ENCODE data around the gene PER2. TPM values are rescaled to one million over a fixed set of nuclear protein-coding genes. Genes with fewer than 3 reads are reported as not detected.
A peak's percentile ranks its signal among the peaks of the same experiment; 100 is the strongest.

PER2 gene
- total RNA-seq, 1 experiment from 2014 or later, result 5.3 TPM

GRCh38 chr2:238235856-238236255 is 52.6 kb downstream of the PER2 start:
- Histone ChIP-seq H3K36me3 (no peaks in the 10 kb centered on the region), H3K27me3 (no peaks in the 10 kb centered on the region), H3K27ac (no peak overlapping the region), H3K4me3 (no peak overlapping the region), H3K4me1 (no peaks in the 10 kb centered on the region), H3K9me3 (replicated peaks) (no peaks in the 10 kb centered on the region)
- no peak for DNase-seq

GRCh38 chr2:238235331-238235732 is 53.1 kb downstream of the PER2 start:
- H3K9me3 ChIP-seq (replicated peaks), result no peaks in the 10 kb centered on the region
- H3K4me1 ChIP-seq, result no peaks in the 10 kb centered on the region
- no peaks in the 10 kb centered on the region for H3K27me3 ChIP-seq
- H3K27ac ChIP-seq, result no peak overlapping the region
- no peak for DNase-seq
- no peak overlapping the region for H3K4me3 ChIP-seq
- H3K36me3 ChIP-seq, result no peaks in the 10 kb centered on the region

- Histone ChIP-seq H3K36me3 (no peaks in the 10 kb centered on the region), H3K27me3 (no peaks in the 10 kb centered on the region), H3K4me1 (no peaks in the 10 kb centered on the region), H3K4me3 (no peak overlapping the region), H3K27ac (no peak overlapping the region), H3K9me3 (replicated peaks) (no peaks in the 10 kb centered on the region)
- no peak for DNase-seq
Measured at GRCh38 chr2:238233625-238234024, 54.8 kb downstream of the PER2 start.

GRCh38 chr2:238231809-238232208 is 56.6 kb downstream of the PER2 start:
- no peaks in the 10 kb centered on the region for H3K4me1 ChIP-seq
- no peak overlapping the region for H3K4me3 ChIP-seq
- no peaks in the 10 kb centered on the region for H3K9me3 ChIP-seq (replicated peaks)
- H3K27me3 ChIP-seq, result peaks cover 10% of the 10 kb centered on the region; the same call in 1 of the 2 replicates
- no peak overlapping the region for H3K27ac ChIP-seq
- DNase-seq, result no peak
- H3K36me3 ChIP-seq, result no peaks in the 10 kb centered on the region

- Histone ChIP-seq H3K4me1 (no peaks in the 10 kb centered on the region), H3K9me3 (replicated peaks) (no peaks in the 10 kb centered on the region), H3K4me3 (no peak overlapping the region), H3K36me3 (no peaks in the 10 kb centered on the region), H3K27ac (no peak overlapping the region), H3K27me3 (peaks cover 15% of the 10 kb centered on the region)
- no peak for DNase-seq
Measured at GRCh38 chr2:238231251-238231793, 57.1 kb downstream of the PER2 start.

DNA sequence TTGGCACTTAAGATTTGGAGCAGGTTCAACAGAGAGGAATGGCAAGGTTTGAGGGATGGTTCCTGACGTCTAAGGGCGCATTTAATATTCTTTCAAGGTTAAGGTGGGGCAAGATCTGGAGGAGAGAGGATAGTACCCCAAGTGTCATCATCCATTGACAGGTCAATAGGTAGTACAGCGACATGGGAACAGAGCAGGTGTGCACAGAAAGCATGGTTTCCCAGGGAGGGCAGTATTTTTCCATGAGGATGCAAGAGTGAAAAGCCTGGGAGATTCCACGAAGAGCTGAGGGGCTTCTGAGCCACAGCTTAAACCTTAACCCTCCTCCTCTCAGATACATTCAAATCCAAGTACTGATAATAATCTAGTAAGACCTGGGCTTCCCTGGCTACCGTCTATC is 57.7 kb downstream of the PER2 start:
- Histone ChIP-seq H3K27ac (no peak overlapping the region), H3K36me3 (no peaks in the 10 kb centered on the region), H3K4me3 (no peak overlapping the region), H3K9me3 (replicated peaks) (no peaks in the 10 kb centered on the region), H3K27me3 (peaks cover 19% of the 10 kb centered on the region), H3K4me1 (no peaks in the 10 kb centered on the region)
- DNase-seq, result no peak

- no peaks in the 10 kb centered on the region for H3K4me1 ChIP-seq
- DNase-seq, result no peak
- no peaks in the 10 kb centered on the region for H3K36me3 ChIP-seq
- no peak overlapping the region for H3K27ac ChIP-seq
- peaks cover 32% of the 10 kb centered on the region for H3K27me3 ChIP-seq
- no peaks in the 10 kb centered on the region for H3K9me3 ChIP-seq (replicated peaks)
- no peak overlapping the region for H3K4me3 ChIP-seq
Measured at GRCh38 chr2:238228700-238229099, 59.7 kb downstream of the PER2 start.

DNA sequence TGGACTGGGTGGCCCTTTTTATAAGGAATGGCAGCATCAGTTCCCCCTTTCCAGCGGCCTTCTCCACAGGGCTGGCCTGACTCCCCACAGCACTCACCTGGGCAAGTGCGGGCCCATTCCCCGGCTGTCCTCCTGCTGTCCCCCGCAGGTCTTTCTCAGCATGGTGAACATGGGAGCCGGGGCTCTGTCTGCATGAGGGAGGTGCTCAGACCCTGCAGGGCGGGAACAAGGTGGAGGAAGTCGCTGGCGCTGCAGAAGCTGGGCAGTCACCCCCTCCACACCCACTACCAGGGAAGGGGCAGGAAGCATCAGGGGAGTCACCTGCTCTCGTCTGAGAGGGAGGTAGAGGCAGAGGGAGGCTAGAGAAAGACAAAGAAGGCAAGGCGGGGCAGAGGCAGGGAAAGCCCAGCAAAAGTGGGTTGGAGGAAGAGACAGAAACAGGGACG is 60.8 kb downstream of the PER2 start:
- no peaks in the 10 kb centered on the region for H3K4me1 ChIP-seq
- H3K9me3 ChIP-seq (replicated peaks), result no peaks in the 10 kb centered on the region
- no peak overlapping the region for H3K4me3 ChIP-seq
- H3K27me3 ChIP-seq, result peaks cover 32% of the 10 kb centered on the region
- no peak overlapping the region for H3K27ac ChIP-seq
- no peaks in the 10 kb centered on the region for H3K36me3 ChIP-seq
- DNase-seq, result no peak

DNA sequence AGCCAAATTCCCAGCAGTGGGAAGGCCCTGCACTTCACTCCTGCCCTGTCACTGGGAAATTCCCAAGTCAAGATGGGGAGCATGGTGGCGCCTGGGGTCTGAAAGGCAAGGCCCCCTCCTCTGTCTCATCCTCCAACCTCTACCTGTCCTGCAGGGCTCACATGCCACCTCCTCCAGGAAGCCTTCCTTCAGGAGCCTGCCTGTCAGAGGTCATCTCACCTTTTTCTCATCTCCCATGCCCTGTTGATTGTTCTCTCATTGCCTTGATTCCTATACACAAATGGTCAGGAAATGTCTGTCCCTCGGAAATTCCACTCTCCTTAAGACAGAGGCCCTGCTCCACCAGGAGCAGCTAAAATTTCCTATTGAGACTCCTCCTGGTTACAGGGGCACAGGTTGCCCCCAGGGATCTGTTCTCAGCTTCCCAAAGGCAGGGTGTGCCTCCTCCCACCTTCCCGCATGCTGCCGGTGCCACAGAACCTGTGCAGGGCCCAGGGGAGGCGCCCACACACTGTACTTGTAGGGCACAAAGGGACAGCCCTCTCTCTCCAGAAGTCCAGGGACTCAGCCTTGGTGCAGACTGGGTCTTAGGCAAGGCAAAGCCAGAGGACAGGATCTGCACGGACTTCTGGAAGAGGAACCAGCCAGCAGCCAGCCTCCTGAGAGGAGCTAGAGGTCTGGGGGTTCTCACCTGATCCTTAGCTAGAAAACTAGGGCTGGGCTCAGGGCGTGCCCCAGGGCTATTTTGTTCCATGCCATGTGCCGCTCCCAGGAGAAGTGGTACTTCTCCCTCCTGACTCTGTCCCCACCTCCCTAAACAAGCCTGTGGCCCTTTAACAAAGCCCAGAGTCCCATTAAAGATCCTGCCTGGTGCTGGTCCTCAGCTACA is 61.5 kb downstream of the PER2 start:
- no peaks in the 10 kb centered on the region for H3K9me3 ChIP-seq (replicated peaks)

GRCh38 chr2:238225911-238226697 is 62.3 kb downstream of the PER2 start:
- Histone ChIP-seq H3K27ac (no peak overlapping the region), H3K9me3 (replicated peaks) (no peaks in the 10 kb centered on the region), H3K36me3 (no peaks in the 10 kb centered on the region), H3K27me3 (peaks cover 32% of the 10 kb centered on the region), H3K4me3 (no peak overlapping the region), H3K4me1 (no peaks in the 10 kb centered on the region)
- no peak for DNase-seq

More for the DNA sequence above, 61.5 kb downstream of the PER2 start:
- DNase-seq, result no peak
- Histone ChIP-seq H3K4me3 (no peak overlapping the region), H3K27ac (no peak overlapping the region), H3K4me1 (no peaks in the 10 kb centered on the region), H3K36me3 (no peaks in the 10 kb centered on the region), H3K27me3 (peaks cover 32% of the 10 kb centered on the region)

DNA sequence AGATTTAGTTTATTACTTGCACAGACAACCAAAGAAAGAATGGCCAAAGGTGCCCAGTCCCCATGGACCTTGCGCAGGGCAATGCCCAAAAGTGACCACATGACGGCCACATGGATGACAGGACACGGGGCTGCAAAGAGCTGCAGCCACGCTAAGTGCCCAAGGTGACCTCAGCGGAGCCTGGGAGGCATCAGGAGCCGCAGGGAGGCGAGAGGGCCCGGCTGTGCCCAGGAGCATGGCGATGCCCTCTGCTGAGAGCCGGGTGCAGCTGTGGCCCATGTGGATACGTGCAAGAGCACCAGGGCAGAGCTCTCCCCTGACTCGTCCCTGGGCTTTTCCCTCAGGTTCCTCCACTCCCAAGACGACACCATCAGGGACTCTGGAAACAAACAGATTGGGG is 63.3 kb downstream of the PER2 start:
- Histone ChIP-seq H3K27ac (no peak overlapping the region), H3K36me3 (no peaks in the 10 kb centered on the region), H3K9me3 (replicated peaks) (no peaks in the 10 kb centered on the region), H3K4me1 (no peaks in the 10 kb centered on the region), H3K27me3 (peaks cover 32% of the 10 kb centered on the region), H3K4me3 (no peak overlapping the region)
- DNase-seq, result no peak

GRCh38 chr2:238224356-238225035 is 63.9 kb downstream of the PER2 start:
- Histone ChIP-seq H3K27me3 (peaks cover 32% of the 10 kb centered on the region), H3K9me3 (replicated peaks) (no peaks in the 10 kb centered on the region), H3K36me3 (no peaks in the 10 kb centered on the region), H3K4me1 (no peaks in the 10 kb centered on the region), H3K27ac (no peak overlapping the region), H3K4me3 (no peak overlapping the region)
- no peak for DNase-seq

- peak; percentile 68 to 88 for DNase-seq
- Histone ChIP-seq H3K27ac (no peak overlapping the region), H3K9me3 (replicated peaks) (no peaks in the 10 kb centered on the region), H3K4me1 (no peaks in the 10 kb centered on the region), H3K27me3 (peaks cover 15% of the 10 kb centered on the region), H3K36me3 (no peaks in the 10 kb centered on the region), H3K4me3 (peak overlapping the region; percentile 52)
Measured at GRCh38 chr2:238220892-238221521, 67.4 kb downstream of the PER2 start.

GRCh38 chr2:238220274-238220891 is 68.0 kb downstream of the PER2 start:
- no peaks in the 10 kb centered on the region for H3K36me3 ChIP-seq
- no peaks in the 10 kb centered on the region for H3K4me1 ChIP-seq
- no peaks in the 10 kb centered on the region for H3K9me3 ChIP-seq (replicated peaks)

More at GRCh38 chr2:238220274-238220891, 68.0 kb downstream of the PER2 start:
- peaks cover 10% of the 10 kb centered on the region for H3K27me3 ChIP-seq
- H3K27ac ChIP-seq, result no peak overlapping the region
- peak overlapping the region; percentile 52; the same call in 1 of the 2 replicates for H3K4me3 ChIP-seq
- DNase-seq, result no peak

All from SJCRH30 (cell line).